HAP-1 (cell line): Measurements from ENCODE around the gene MCRIP2.
A peak's percentile ranks its signal among the peaks of the same experiment; 100 is the strongest.
"Not testable (repeated sequence)": the region's sequence is repeated elsewhere in the genome, so short reads cannot be mapped to it uniquely, and the experiment has no call there.

Experiments
- DNase-seq, 2 experiments: peaks; one replicate each; pipeline ENCODE4 v3.0.0-alpha.2; 2016 to 2020; ENCODE audit warnings: low spot score in 2 of 2
- H3K27me3 ChIP-seq: fragments of 250-450 bp; sonication (Bioruptor Pico); 2 replicates; pipeline ENCODE4 v1.5.1; 2020; ENCODE audit warnings: low read depth, mild to moderate bottlenecking, moderate library complexity
- H3K36me3 ChIP-seq: fragments of 250-450 bp; sonication (Bioruptor Pico); replicated peaks from 2 replicates; pipeline ENCODE4 v1.5.1; 2020; ENCODE audit warnings: mild to moderate bottlenecking
- H3K4me1 ChIP-seq: fragments of 250-450 bp; sonication (Bioruptor Pico); 2 replicates; pipeline ENCODE4 v1.5.1; 2020; ENCODE audit warnings: mild to moderate bottlenecking
- H3K4me3 ChIP-seq: fragments of 250-450 bp; sonication (Bioruptor Pico); 2 replicates; pipeline ENCODE4 v1.5.1; 2020; ENCODE audit warnings: mild to moderate bottlenecking, moderate library complexity
- H3K9me3 ChIP-seq: fragments of 250-450 bp; sonication (Bioruptor Pico); 2 replicates; pipeline ENCODE4 v1.5.1; 2020; ENCODE audit warnings: mild to moderate bottlenecking, moderate library complexity
- in situ Hi-C: fragments of 300-500 bp; cut with MboI; formaldehyde crosslinking; loops from 3 replicates; pipeline ENCODE4 v1.14.3; 2020; ENCODE audit warnings: low sequenced_read_pairs, inconsistent platforms, mixed read lengths

MCRIP2 gene

GRCh38 chr16:685967-686366, 44.3 kb downstream of the MCRIP2 start:
- Histone ChIP-seq H3K27me3 (no peaks in the 10 kb centered on the region), H3K9me3 (no peaks in the 10 kb centered on the region), H3K4me3 (no peak overlapping the region), H3K36me3 (peaks cover 48% of the 10 kb centered on the region), H3K4me1 (peaks cover 29% of the 10 kb centered on the region)
- in situ Hi-C loops, result no loop called here
- peak in 1 of 2 experiments; percentile 79 for DNase-seq

GRCh38 chr16:686459-687260, 45.0 kb downstream of the MCRIP2 start:
- no peaks in the 10 kb centered on the region for H3K9me3 ChIP-seq
- H3K4me1 ChIP-seq, result peaks cover 22% of the 10 kb centered on the region
- peaks cover 41% of the 10 kb centered on the region for H3K36me3 ChIP-seq
- no peaks in the 10 kb centered on the region for H3K27me3 ChIP-seq
- no peak overlapping the region for H3K4me3 ChIP-seq
- DNase-seq, result no peak
- in situ Hi-C loops, result no loop called here

- peaks cover 33% of the 10 kb centered on the region for H3K36me3 ChIP-seq
- H3K4me3 ChIP-seq, result no peak overlapping the region
- in situ Hi-C loops, result no loop called here
- peaks cover 16% of the 10 kb centered on the region for H3K4me1 ChIP-seq
- no peak for DNase-seq
- no peaks in the 10 kb centered on the region; the same call in 1 of the 2 replicates for H3K27me3 ChIP-seq
- H3K9me3 ChIP-seq, result no peaks in the 10 kb centered on the region
Observed at GRCh38 chr16:687499-687898, 45.9 kb downstream of the MCRIP2 start.

GRCh38 chr16:689175-689897, 47.7 kb downstream of the MCRIP2 start:
- Histone ChIP-seq H3K4me3 (peak overlapping the region; percentile 93), H3K9me3 (no peaks in the 10 kb centered on the region), H3K27me3 (no peaks in the 10 kb centered on the region; the same call in 1 of the 2 replicates), H3K36me3 (peaks cover 23% of the 10 kb centered on the region), H3K4me1 (peaks cover 10% of the 10 kb centered on the region)
- in situ Hi-C loops, result no loop called here
- DNase-seq, result no peak

GRCh38 chr16:691242-691641, 49.6 kb downstream of the MCRIP2 start:
- H3K9me3 ChIP-seq, H3K4me3 ChIP-seq, H3K27me3 ChIP-seq, DNase-seq, in situ Hi-C loops: not testable (repeated sequence)
- Histone ChIP-seq H3K4me1 (peaks cover 17% of the 10 kb centered on the region), H3K36me3 (peaks cover 14% of the 10 kb centered on the region)

GRCh38 chr16:692356-693108, 50.9 kb downstream of the MCRIP2 start:
- in situ Hi-C loops, result no loop called here
- no peak for DNase-seq
- H3K4me1 ChIP-seq, result peaks cover 17% of the 10 kb centered on the region
- H3K36me3 ChIP-seq, result peaks cover under 1% of the 10 kb centered on the region
- H3K4me3 ChIP-seq, result no peak overlapping the region
- H3K9me3 ChIP-seq, result no peaks in the 10 kb centered on the region
- no peaks in the 10 kb centered on the region; the same call in 1 of the 2 replicates for H3K27me3 ChIP-seq

GRCh38 chr16:693364-693763, 51.7 kb downstream of the MCRIP2 start:
- in situ Hi-C loops, result no loop called here
- DNase-seq, result no peak
- Histone ChIP-seq H3K27me3 (no peaks in the 10 kb centered on the region; the same call in 1 of the 2 replicates), H3K4me3 (no peak overlapping the region), H3K36me3 (no peaks in the 10 kb centered on the region; the same call in 1 of the 2 replicates), H3K4me1 (peaks cover 17% of the 10 kb centered on the region), H3K9me3 (no peaks in the 10 kb centered on the region)

GRCh38 chr16:693766-694165, 52.1 kb downstream of the MCRIP2 start:
- Histone ChIP-seq H3K36me3 (no peaks in the 10 kb centered on the region; the same call in 1 of the 2 replicates), H3K9me3 (no peaks in the 10 kb centered on the region), H3K27me3 (no peaks in the 10 kb centered on the region; the same call in 1 of the 2 replicates), H3K4me3 (no peak overlapping the region), H3K4me1 (peaks cover 17% of the 10 kb centered on the region)
- in situ Hi-C loops, result no loop called here
- no peak for DNase-seq

- DNase-seq, result no peak
- H3K4me3 ChIP-seq, result peak overlapping the region; percentile 38
- H3K4me1 ChIP-seq, result peaks cover 14% of the 10 kb centered on the region
- H3K36me3 ChIP-seq, result no peaks in the 10 kb centered on the region
- no peaks in the 10 kb centered on the region for H3K9me3 ChIP-seq
- H3K27me3 ChIP-seq, result no peaks in the 10 kb centered on the region; the same call in 1 of the 2 replicates
- in situ Hi-C loops, result no loop called here
Observed at GRCh38 chr16:694187-694862, 52.7 kb downstream of the MCRIP2 start.

- Histone ChIP-seq H3K4me3 (peak overlapping the region; percentile 38), H3K27me3 (peaks cover under 1% of the 10 kb centered on the region; the same call in 1 of the 2 replicates), H3K4me1 (peaks cover 11% of the 10 kb centered on the region), H3K36me3 (no peaks in the 10 kb centered on the region), H3K9me3 (no peaks in the 10 kb centered on the region)
- no peak for DNase-seq
- in situ Hi-C loops, result no loop called here
Observed at GRCh38 chr16:694863-695354, 53.3 kb downstream of the MCRIP2 start.

GRCh38 chr16:695355-696089, 53.9 kb downstream of the MCRIP2 start:
- Histone ChIP-seq H3K9me3 (no peaks in the 10 kb centered on the region), H3K4me3 (peak overlapping the region; percentile 38), H3K36me3 (no peaks in the 10 kb centered on the region), H3K27me3 (peaks cover 6% of the 10 kb centered on the region; the same call in 1 of the 2 replicates), H3K4me1 (peaks cover 9% of the 10 kb centered on the region)
- DNase-seq, result peak in 1 of 2 experiments; percentile 74
- in situ Hi-C loops, result no loop called here
